Fibroblast of lung (primary cell): Measurements from ENCODE around the gene CLPX.

Experiments
- EZH2 ChIP-seq: IDR thresholded peaks from 2 replicates; pipeline ENCODE4 v1.5.1; 2012; ENCODE audit warnings: low read length, control low read depth, mild to moderate bottlenecking; ENCODE audit errors: missing control alignments
- TF ChIP-seq, protein P1 (sequence below), 2 donors: IDR thresholded peaks in 1 of 2; conservative IDR thresholded peaks in 1 of 2; 1 replicate in 1 of 2; 2 replicates in 1 of 2; pipeline ENCODE4 v1.5.1; 2011 to 2012; ENCODE audit warnings: low read length in 2 of 2, control low read depth in 1 of 2, inconsistent platforms in 1 of 2, low read depth in 1 of 2, mild to moderate bottlenecking in 1 of 2

DNA sequence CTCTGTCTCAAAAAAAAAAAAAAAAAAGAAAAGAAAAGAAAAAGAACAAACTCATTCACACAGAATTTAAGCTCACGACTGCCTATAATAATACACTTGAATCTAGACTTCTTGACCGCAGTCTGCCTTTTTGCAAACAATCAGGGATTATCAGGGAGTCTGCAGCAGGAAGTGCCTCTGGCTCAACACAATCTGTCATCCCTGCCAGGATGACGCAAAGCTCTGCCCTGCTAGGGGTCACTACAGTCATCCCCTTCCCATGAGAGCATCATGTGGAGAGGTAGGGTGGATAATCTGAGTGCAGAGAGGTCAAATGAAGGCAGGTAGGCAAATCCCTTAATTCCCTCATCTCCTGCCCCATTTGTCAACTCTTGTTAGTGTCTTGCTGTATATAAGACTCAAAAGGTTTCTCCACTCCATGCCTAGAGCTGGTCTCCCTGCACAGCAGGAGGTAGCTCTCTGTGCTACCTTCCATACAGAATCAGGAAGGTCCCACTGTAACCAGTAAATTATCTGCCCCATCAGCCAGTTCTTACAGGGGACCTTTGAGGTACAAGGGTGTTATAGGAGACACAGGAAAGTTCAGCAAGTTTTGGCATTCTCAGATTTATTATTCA lies 74.4 kb downstream of the CLPX start:
- TF ChIP-seq, protein P1, sequence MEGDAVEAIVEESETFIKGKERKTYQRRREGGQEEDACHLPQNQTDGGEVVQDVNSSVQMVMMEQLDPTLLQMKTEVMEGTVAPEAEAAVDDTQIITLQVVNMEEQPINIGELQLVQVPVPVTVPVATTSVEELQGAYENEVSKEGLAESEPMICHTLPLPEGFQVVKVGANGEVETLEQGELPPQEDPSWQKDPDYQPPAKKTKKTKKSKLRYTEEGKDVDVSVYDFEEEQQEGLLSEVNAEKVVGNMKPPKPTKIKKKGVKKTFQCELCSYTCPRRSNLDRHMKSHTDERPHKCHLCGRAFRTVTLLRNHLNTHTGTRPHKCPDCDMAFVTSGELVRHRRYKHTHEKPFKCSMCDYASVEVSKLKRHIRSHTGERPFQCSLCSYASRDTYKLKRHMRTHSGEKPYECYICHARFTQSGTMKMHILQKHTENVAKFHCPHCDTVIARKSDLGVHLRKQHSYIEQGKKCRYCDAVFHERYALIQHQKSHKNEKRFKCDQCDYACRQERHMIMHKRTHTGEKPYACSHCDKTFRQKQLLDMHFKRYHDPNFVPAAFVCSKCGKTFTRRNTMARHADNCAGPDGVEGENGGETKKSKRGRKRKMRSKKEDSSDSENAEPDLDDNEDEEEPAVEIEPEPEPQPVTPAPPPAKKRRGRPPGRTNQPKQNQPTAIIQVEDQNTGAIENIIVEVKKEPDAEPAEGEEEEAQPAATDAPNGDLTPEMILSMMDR (conservative IDR thresholded peaks at IDR 0.05 in 1 of 2, IDR thresholded peaks at IDR 0.05 in 1 of 2; ENCODE audit: low read depth in 1 of 2, low read length in 2 of 2) = no peak
- TF ChIP-seq EZH2 = no peak
